ENCODE data around the gene TXNIP.

DNA sequence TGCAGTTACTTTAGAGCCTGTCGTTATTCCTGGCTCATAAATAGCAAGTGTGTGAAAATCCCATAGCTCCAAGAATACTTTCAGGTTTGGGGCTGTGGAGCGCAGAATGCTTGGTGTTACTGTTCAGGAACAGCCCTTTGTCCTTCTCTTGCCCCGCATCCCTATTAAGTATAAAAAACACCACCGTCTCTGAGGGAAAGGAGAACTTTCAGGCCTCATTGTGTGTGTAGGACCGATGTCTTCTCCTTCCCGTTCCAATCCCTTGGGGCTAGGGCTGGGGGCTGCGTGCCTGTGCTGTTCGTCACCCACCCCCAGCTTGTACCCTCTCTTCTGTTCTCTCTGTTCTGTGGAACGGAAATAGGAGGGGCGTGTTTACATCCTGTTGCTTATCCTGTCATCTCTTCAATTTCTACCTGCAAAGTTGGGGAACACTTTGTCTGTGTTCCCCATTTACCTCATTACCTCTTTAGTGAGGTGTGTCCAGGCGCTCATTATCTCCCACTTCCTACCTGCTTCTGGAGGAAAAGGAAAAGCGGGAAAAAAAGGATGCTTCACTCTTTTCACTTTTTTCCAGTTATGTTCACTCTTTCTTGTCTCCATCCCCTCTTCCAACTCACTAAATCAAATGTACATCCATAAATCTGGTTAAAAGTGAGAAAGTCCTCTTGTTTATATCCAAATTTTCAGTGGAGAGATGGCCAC, 788 bp upstream of the TXNIP start:
- TF ChIP-seq, protein P1, sequence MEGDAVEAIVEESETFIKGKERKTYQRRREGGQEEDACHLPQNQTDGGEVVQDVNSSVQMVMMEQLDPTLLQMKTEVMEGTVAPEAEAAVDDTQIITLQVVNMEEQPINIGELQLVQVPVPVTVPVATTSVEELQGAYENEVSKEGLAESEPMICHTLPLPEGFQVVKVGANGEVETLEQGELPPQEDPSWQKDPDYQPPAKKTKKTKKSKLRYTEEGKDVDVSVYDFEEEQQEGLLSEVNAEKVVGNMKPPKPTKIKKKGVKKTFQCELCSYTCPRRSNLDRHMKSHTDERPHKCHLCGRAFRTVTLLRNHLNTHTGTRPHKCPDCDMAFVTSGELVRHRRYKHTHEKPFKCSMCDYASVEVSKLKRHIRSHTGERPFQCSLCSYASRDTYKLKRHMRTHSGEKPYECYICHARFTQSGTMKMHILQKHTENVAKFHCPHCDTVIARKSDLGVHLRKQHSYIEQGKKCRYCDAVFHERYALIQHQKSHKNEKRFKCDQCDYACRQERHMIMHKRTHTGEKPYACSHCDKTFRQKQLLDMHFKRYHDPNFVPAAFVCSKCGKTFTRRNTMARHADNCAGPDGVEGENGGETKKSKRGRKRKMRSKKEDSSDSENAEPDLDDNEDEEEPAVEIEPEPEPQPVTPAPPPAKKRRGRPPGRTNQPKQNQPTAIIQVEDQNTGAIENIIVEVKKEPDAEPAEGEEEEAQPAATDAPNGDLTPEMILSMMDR (IDR thresholded peaks at IDR 0.05), result no peak
- no peak for TF ChIP-seq EZH2 (IDR thresholded peaks at IDR 0.05)

Data from neural progenitor cell (in vitro differentiated cells).